K562 (cell line): ENCODE data around the gene ERFL. TPM values are rescaled to one million over a fixed set of nuclear protein-coding genes. Genes with fewer than 3 reads are reported as not detected.

Experiments
- CC2D1A ChIP-seq: fragments of 450-650 bp; IDR thresholded peaks from 2 replicates; pipeline ENCODE4 v1.6.1; 2017; ENCODE audit warnings: mild to moderate bottlenecking
- CCAR2 ChIP-seq: fragments of 200-400 bp; formaldehyde crosslinking; IDR thresholded peaks from 2 replicates; pipeline ENCODE4 v1.6.1; 2017; ENCODE audit warnings: mild to moderate bottlenecking, low read depth, low read length
- ELF2 ChIP-seq: fragments of 250-450 bp; sonication (Bioruptor Pico); IDR thresholded peaks from 2 replicates; pipeline ENCODE4 v1.5.0; 2021; ENCODE audit warnings: mild to moderate bottlenecking
- ERF ChIP-seq: fragments of 450-650 bp; formaldehyde crosslinking; IDR thresholded peaks from 2 replicates; pipeline ENCODE4 v1.4.0; 2020; ENCODE audit warnings: mild to moderate bottlenecking, mixed read lengths
- ETV1 ChIP-seq: fragments of 450-650 bp; conservative IDR thresholded peaks from 2 replicates; pipeline ENCODE4 v1.6.1; 2016; ENCODE audit warnings: missing genetic modification characterization, control low read depth, low read depth, missing compliant biosample characterization
- FOSL1 ChIP-seq: fragments of 200-800 bp; sonication (Bioruptor generic); conservative IDR thresholded peaks from 2 replicates; pipeline ENCODE4 v1.6.1; 2016; ENCODE audit warnings: missing genetic modification characterization, missing compliant biosample characterization
- FOXA3 ChIP-seq, 2 experiments: fragments of 450-650 bp in 1 of 2; sonication (generic) in 1 of 2; formaldehyde crosslinking; IDR thresholded peaks in 1 of 2; conservative IDR thresholded peaks in 1 of 2; 2 replicates each; pipeline versions ENCODE4 v1.4.0 to v1.8.0; 2020 to 2022; ENCODE audit warnings: mild to moderate bottlenecking in 2 of 2, missing genetic modification reagents in 1 of 2
- FOXP1 ChIP-seq: sonication (generic); formaldehyde crosslinking; IDR thresholded peaks from 2 replicates; pipeline ENCODE4 v1.8.0; 2022; ENCODE audit warnings: mild to moderate bottlenecking, missing genetic modification reagents
- IFI16 ChIP-seq: fragments of 250-450 bp; sonication (Bioruptor Pico); IDR thresholded peaks from 2 replicates; pipeline ENCODE4 v2.1.2; 2022; ENCODE audit warnings: mild to moderate bottlenecking, inconsistent platforms
- JUN ChIP-seq, 2 experiments: sonication (generic) in 1 of 2; formaldehyde crosslinking in 1 of 2; IDR thresholded peaks; 2 replicates each; pipeline versions ENCODE4 v1.6.1 to v1.8.0; 2012 to 2022; ENCODE audit warnings: borderline replicate concordance in 2 of 2, mild to moderate bottlenecking in 2 of 2, improper control_type of control experiment in 1 of 2, low read depth in 1 of 2, low read length in 1 of 2, missing genetic modification reagents in 1 of 2
- MAFG ChIP-seq: fragments of 450-650 bp; conservative IDR thresholded peaks from 2 replicates; pipeline ENCODE4 v1.6.1; 2016; ENCODE audit warnings: missing genetic modification characterization, missing compliant biosample characterization
- NCOA1 ChIP-seq: fragments of 450-650 bp; IDR thresholded peaks from 2 replicates; pipeline ENCODE4 v1.6.1; 2016; ENCODE audit warnings: low read depth
- PHF21A ChIP-seq: fragments of 450-650 bp; IDR thresholded peaks from 2 replicates; pipeline ENCODE4 v1.6.1; 2017; ENCODE audit warnings: low read depth, borderline replicate concordance
- SAFB ChIP-seq: fragments of 200-400 bp; formaldehyde crosslinking; IDR thresholded peaks from 2 replicates; pipeline ENCODE4 v1.6.1; 2017; ENCODE audit warnings: low read depth, low read length, borderline replicate concordance
- THRAP3 ChIP-seq: fragments of 450-650 bp; IDR thresholded peaks from 2 replicates; pipeline ENCODE4 v1.6.1; 2016; ENCODE audit warnings: mild to moderate bottlenecking, inconsistent platforms, borderline replicate concordance
- ZBTB7A ChIP-seq: IDR thresholded peaks from 2 replicates; pipeline ENCODE4 v1.6.1; 2011; ENCODE audit warnings: low read depth, mild to moderate bottlenecking, low read length, moderate library complexity, borderline replicate concordance; ENCODE audit not compliant: control insufficient read depth
- ZEB2 ChIP-seq: fragments of 450-650 bp; IDR thresholded peaks from 2 replicates; pipeline ENCODE4 v1.6.1; 2016
- ZFPM2 ChIP-seq: fragments of 250-450 bp; sonication (Bioruptor Pico); IDR thresholded peaks from 2 replicates; pipeline ENCODE4 v1.5.1; 2022; ENCODE audit warnings: mild to moderate bottlenecking
- ZNF133 ChIP-seq: fragments of 250-450 bp; sonication (Bioruptor Pico); IDR thresholded peaks from 2 replicates; pipeline ENCODE4 v1.4.0; 2020; ENCODE audit warnings: mild to moderate bottlenecking
- ZNF165 ChIP-seq: fragments of 250-450 bp; sonication (Bioruptor Pico); IDR thresholded peaks from 2 replicates; pipeline ENCODE4 v1.4.0; 2020; ENCODE audit warnings: borderline replicate concordance
- ZNF778 ChIP-seq: fragments of 450-650 bp; formaldehyde crosslinking; IDR thresholded peaks from 2 replicates; pipeline ENCODE4 v1.4.0; 2020; ENCODE audit warnings: mild to moderate bottlenecking, moderate library complexity
- polyA plus RNA-seq, 8 experiments: library from polyadenylated mRNA; depleted of rRNA in 4 of 8; stranded (reverse) in 5 of 8; unstranded in 3 of 8; fragments of >200 nt; fragmentation: Nextera tagmentation in 2 of 8; fragmentation: Illumina TruSeq in 1 of 8; extraction: Ambion mirVana in 2 of 8; extraction: Trizol in 1 of 8; gene quantifications; 2 replicates each; pipeline versions ENCODE4 v1.2.1 to v1.2.3, GENCODE V29; 2011 to 2014; ENCODE audit warnings: inconsistent platforms in 1 of 8, missing spikeins in 1 of 8
- total RNA-seq, 7 experiments: library from RNA; depleted of rRNA in 6 of 7; stranded (reverse); fragments of >200 nt in 6 of 7; fragmentation: Illumina TruSeq in 2 of 7; extraction: Trizol in 2 of 7; gene quantifications; 2 replicates each; pipeline versions ENCODE4 v1.2.1 to v1.2.3, GENCODE V29; 2011 to 2021; ENCODE audit warnings: low replicate concordance in 1 of 7
- TF ChIP-seq, protein P1 (sequence below): IDR thresholded peaks from 2 replicates; pipeline ENCODE4 v1.6.1; 2011; ENCODE audit warnings: borderline replicate concordance, low read depth, mild to moderate bottlenecking, moderate library complexity, low read length; ENCODE audit not compliant: insufficient read depth, poor library complexity, severe bottlenecking
- TF ChIP-seq, protein P2 (sequence below): fragments of 250-450 bp; sonication (Bioruptor Pico); IDR thresholded peaks from 2 replicates; pipeline ENCODE4 v1.5.0; 2020; ENCODE audit warnings: mild to moderate bottlenecking, borderline replicate concordance
- TF ChIP-seq, protein P3 (sequence below), 2 experiments: fragments of 450-650 bp; IDR thresholded peaks; 2 replicates each; pipeline ENCODE4 v1.6.1; 2016

The ERFL gene
- total and polyA plus RNA-seq, 9 of the 15 experiments (the other 6 are each of a cell fraction or from before 2014, with no cell fraction given): 0.07 to 0.75 (median 0.32) TPM; not detected in 4

DNA sequence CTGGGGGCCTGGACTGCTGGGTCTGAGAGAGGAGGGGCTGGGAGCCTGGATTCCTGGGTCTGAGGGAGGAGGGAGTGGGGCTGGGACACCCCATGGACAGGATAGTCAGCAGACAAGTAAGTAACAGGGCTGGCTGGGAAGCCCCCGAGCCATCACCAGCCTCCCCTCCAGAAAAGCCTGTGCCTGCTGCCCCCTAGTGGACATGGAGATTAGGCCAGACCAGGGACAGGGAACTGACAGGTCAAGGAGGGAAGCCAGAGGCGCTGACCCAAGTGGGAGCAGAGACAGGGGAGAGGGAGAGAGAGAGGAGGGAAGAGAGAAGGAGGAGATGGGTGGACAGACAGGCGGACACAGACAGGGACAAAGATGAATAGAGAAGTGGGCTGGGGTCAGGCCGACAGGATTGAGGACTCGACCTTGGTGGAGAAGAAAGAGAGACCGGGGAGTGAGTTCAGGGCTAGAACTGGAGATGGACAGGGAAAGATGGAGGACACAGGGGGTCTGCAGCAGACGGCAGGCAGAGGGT, 6.7 kb upstream of the ERFL start (continued):
- no peak for TF ChIP-seq IFI16
- TF ChIP-seq ZEB2: no peak
- no peak for TF ChIP-seq ELF2
- no peak for TF ChIP-seq ZFPM2 (CRISPR knock-in tag)
- TF ChIP-seq ERF (CRISPR knock-in tag): no peak
- no peak for TF ChIP-seq FOSL1
- no peak for TF ChIP-seq ETV1 (tag)
- TF ChIP-seq NCOA1: 0 out of 2 replicates have a peak, but pooled peaks have one; percentile 11
- no peak for TF ChIP-seq MAFG
- peak; percentile 46; the same call in 1 of the 2 replicates for TF ChIP-seq CC2D1A
- TF ChIP-seq CCAR2: no peak
- TF ChIP-seq FOXP1 (CRISPR knock-in tag): no peak
- no peak for TF ChIP-seq PHF21A
- no peak for TF ChIP-seq SAFB
- no peak for TF ChIP-seq THRAP3
- TF ChIP-seq ZNF165 (CRISPR knock-in tag): no peak
- peak; percentile 74 for TF ChIP-seq ZBTB7A
- TF ChIP-seq, protein P1, sequence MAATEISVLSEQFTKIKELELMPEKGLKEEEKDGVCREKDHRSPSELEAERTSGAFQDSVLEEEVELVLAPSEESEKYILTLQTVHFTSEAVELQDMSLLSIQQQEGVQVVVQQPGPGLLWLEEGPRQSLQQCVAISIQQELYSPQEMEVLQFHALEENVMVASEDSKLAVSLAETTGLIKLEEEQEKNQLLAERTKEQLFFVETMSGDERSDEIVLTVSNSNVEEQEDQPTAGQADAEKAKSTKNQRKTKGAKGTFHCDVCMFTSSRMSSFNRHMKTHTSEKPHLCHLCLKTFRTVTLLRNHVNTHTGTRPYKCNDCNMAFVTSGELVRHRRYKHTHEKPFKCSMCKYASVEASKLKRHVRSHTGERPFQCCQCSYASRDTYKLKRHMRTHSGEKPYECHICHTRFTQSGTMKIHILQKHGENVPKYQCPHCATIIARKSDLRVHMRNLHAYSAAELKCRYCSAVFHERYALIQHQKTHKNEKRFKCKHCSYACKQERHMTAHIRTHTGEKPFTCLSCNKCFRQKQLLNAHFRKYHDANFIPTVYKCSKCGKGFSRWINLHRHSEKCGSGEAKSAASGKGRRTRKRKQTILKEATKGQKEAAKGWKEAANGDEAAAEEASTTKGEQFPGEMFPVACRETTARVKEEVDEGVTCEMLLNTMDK: peak; percentile 45
- TF ChIP-seq, protein P2, sequence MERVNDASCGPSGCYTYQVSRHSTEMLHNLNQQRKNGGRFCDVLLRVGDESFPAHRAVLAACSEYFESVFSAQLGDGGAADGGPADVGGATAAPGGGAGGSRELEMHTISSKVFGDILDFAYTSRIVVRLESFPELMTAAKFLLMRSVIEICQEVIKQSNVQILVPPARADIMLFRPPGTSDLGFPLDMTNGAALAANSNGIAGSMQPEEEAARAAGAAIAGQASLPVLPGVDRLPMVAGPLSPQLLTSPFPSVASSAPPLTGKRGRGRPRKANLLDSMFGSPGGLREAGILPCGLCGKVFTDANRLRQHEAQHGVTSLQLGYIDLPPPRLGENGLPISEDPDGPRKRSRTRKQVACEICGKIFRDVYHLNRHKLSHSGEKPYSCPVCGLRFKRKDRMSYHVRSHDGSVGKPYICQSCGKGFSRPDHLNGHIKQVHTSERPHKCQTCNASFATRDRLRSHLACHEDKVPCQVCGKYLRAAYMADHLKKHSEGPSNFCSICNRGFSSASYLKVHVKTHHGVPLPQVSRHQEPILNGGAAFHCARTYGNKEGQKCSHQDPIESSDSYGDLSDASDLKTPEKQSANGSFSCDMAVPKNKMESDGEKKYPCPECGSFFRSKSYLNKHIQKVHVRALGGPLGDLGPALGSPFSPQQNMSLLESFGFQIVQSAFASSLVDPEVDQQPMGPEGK (CRISPR knock-in tag): no peak
- TF ChIP-seq ZNF778 (CRISPR knock-in tag): no peak
- no peak for TF ChIP-seq FOXA3 (CRISPR knock-in tag; conservative IDR thresholded peaks at IDR 0.05 in 1 of 2, IDR thresholded peaks at IDR 0.05 in 1 of 2)
- TF ChIP-seq, protein P3, sequence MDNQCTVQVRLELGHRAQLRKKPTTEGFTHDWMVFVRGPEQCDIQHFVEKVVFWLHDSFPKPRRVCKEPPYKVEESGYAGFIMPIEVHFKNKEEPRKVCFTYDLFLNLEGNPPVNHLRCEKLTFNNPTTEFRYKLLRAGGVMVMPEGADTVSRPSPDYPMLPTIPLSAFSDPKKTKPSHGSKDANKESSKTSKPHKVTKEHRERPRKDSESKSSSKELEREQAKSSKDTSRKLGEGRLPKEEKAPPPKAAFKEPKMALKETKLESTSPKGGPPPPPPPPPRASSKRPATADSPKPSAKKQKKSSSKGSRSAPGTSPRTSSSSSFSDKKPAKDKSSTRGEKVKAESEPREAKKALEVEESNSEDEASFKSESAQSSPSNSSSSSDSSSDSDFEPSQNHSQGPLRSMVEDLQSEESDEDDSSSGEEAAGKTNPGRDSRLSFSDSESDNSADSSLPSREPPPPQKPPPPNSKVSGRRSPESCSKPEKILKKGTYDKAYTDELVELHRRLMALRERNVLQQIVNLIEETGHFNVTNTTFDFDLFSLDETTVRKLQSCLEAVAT (IDR thresholded peaks at IDR 0.05): peak in 1 of 2 experiments; percentile 47; a peak in 1 of 4 replicates
- TF ChIP-seq JUN (IDR thresholded peaks at IDR 0.05; ENCODE audit: borderline replicate concordance, low read depth, low read length): no peak
- TF ChIP-seq JUN (CRISPR knock-in tag; IDR thresholded peaks at IDR 0.05; ENCODE audit: borderline replicate concordance): no peak
- no peak for TF ChIP-seq ZNF133 (CRISPR knock-in tag)
